Heart left ventricle (tissue), 16 donors: ENCODE data around the gene SSC5D. TPM values are rescaled to one million over a fixed set of nuclear protein-coding genes. Genes with fewer than 3 reads are reported as not detected.

Experiments
- ATAC-seq, 4 donors: fragments of 200-7000 bp; cut with Tn5 transposase; one replicate each; pipeline ENCODE4 v1.9.1; 2020 to 2022; ENCODE audit warnings: moderate library complexity in 4 of 4, mild to moderate bottlenecking in 3 of 4, moderate number of reproducible peaks in 1 of 4
- DNase-seq, 5 donors: peaks; one replicate each; pipeline ENCODE4 v3.0.0-alpha.2; 2020
- H3K27ac ChIP-seq, 12 donors: fragments of 200-600 bp; sonication (generic) in 4 of 12; one replicate each; pipeline versions ENCODE4 v1.5.0 to v1.8.0; 2016 to 2022; ENCODE audit warnings: mild to moderate bottlenecking in 2 of 12
- H3K27me3 ChIP-seq, 9 donors: fragments of 200-600 bp; sonication (generic) in 2 of 9; one replicate each; pipeline versions ENCODE4 v1.5.1 to v1.8.0; 2016 to 2022; ENCODE audit warnings: mild to moderate bottlenecking in 3 of 9
- H3K36me3 ChIP-seq, 9 donors: fragments of 200-600 bp; sonication (generic) in 2 of 9; one replicate each; pipeline versions ENCODE4 v1.5.0 to v1.8.0; 2018 to 2022; ENCODE audit warnings: mild to moderate bottlenecking in 2 of 9
- H3K4me1 ChIP-seq, 12 donors: fragments of 200-600 bp; sonication (generic) in 4 of 12; one replicate each; pipeline versions ENCODE4 v1.5.0 to v1.8.0; 2016 to 2022; ENCODE audit warnings: mild to moderate bottlenecking in 3 of 12
- H3K4me3 ChIP-seq, 12 donors: fragments of 200-600 bp; sonication (generic) in 4 of 12; one replicate each; pipeline versions ENCODE4 v1.5.0 to v1.8.0; 2017 to 2022; ENCODE audit warnings: mild to moderate bottlenecking in 9 of 12, moderate library complexity in 4 of 12
- H3K9me3 ChIP-seq, 12 donors: fragments of 200-600 bp; sonication (generic) in 4 of 12; one replicate each; pipeline versions ENCODE4 v1.5.0 to v1.8.0; 2016 to 2022; ENCODE audit warnings: mild to moderate bottlenecking in 1 of 12
- CTCF ChIP-seq, 12 donors: fragments of 200-600 bp; sonication (generic) in 4 of 12; IDR thresholded peaks; one replicate each; pipeline versions ENCODE4 v1.5.0 to v1.8.0; 2018 to 2022; ENCODE audit warnings: antibody characterized with exemption in 12 of 12, mild to moderate bottlenecking in 5 of 12
- POLR2A ChIP-seq, 2 donors: fragments of 450-650 bp; IDR thresholded peaks; one replicate each; pipeline ENCODE4 v1.6.1; 2017; ENCODE audit warnings: antibody characterized with exemption in 2 of 2, mild to moderate bottlenecking in 2 of 2, moderate library complexity in 2 of 2
- WGBS, 4 donors: extraction: QIAGEN DNeasy Blood & Tissue Kit in 2 of 4; methylation state at CpG; one replicate each; pipeline versions ENCODE4 v1.1.5 to v1.1.7; 2013 to 2018; 5-methylcytosine and 5-hydroxymethylcytosine counted together
- intact Hi-C, 10 donors: fragments of 100-400 bp; cut with DNase I; formaldehyde crosslinking; loops; one replicate each; pipeline versions ENCODE4 v1.11.1 to v1.14.2; 2022
- polyA plus RNA-seq, 2 donors: library from polyadenylated mRNA; stranded (reverse); fragments of 200-250 nt; gene quantifications; one replicate each; pipeline ENCODE4 v1.2.3, GENCODE V29; 2013
- total RNA-seq, 9 donors: library from RNA; depleted of rRNA in 2 of 9; stranded (reverse); fragments of >200 nt in 2 of 9; fragmentation: NEBNext Ultra II Directional in 3 of 9; extraction: Animal tissue kit (Norgen Biotek cat#: 25700) in 3 of 9; gene quantifications; one replicate each; pipeline versions ENCODE4 v1.1.0 to v1.2.4, GENCODE V29; 2016 to 2023
- donor health status: ischemic (EF 13 %, LVEDD 7.1; RV severe dilation, severe dysfunction).
- donor health status: healthy with polysubstance abuse.
- donor health status: DM: no; HTN: yes; CAD: no.
- donor health status: DM: no; HTN: no; CAD: no.
- donor health status: ischemic (EF 25% LVEDD 6.9; RV normal size, moderate dysfunction).
- donor health status: ischemic (EF 25% LVEDD 5.7; RV mildly dilated, moderate dysfunction).
- donor health status: healthy.
- donor health status: DM: yes; HTN: yes; CAD: no.
- donor health status: ischemic (EF 35%, LVEDD 5.7; RV mildly dilated, moderate dysfunction).
- donor health status: nonischemic (EF 11% LVEDD 7.7; RV severe dilation, severe dysfunction).
- donor health status: DM: yes; HTN: yes; CAD: no.
- donor health status: PGD.
- donor health status: ischemic (EF 29% LVEDD 5.4; RV normal size, mild dysfunction).
- donor health status: nonischemic (EF 23%, LVEDD 6.1; RV moderate dilation, normal function).

SSC5D gene
- total and polyA plus RNA-seq, 11 donors, result 0.91 to 6.2 (median 3.1) TPM

GRCh38 chr19:55527197-55528029 is 39.2 kb downstream of the SSC5D start:
- TF ChIP-seq POLR2A (IDR thresholded peaks at IDR 0.05), result no peak
- TF ChIP-seq CTCF (IDR thresholded peaks at IDR 0.05), result no peak
- H3K36me3 ChIP-seq, result no peaks in the 10 kb centered on the region
- WGBS, 4 donors, result 80 to 90% (median 81%) methylated on average over 22 of the region's 22 CpGs
- H3K4me3 ChIP-seq, result no peak overlapping the region
- ATAC-seq (no peak), DNase-seq (no peak)
- intact Hi-C loops, result loop anchor here in 1 of 10 donors (5.0 kb wide), 1 partner anchor 35 kb away; no protein-coding TSS in a partner anchor
- H3K9me3 ChIP-seq, result no peaks in the 10 kb centered on the region
- peaks cover 0 to 6% (median 0%) of the 10 kb centered on the region in 9 donors for H3K27me3 ChIP-seq
- no peak overlapping the region for H3K27ac ChIP-seq
- peaks cover 0 to 14% (median 7%) of the 10 kb centered on the region in 12 donors for H3K4me1 ChIP-seq

GRCh38 chr19:55528030-55528803 is 40.0 kb downstream of the SSC5D start:
- 24 to 45% (median 28%) methylated on average over 15 of the region's 15 CpGs for WGBS, 4 donors
- H3K4me1 ChIP-seq, result peaks cover 0 to 14% (median 7%) of the 10 kb centered on the region in 12 donors
- no peaks in the 10 kb centered on the region for H3K9me3 ChIP-seq
- DNase-seq (no peak), ATAC-seq (no peak)
- intact Hi-C loops, result loop anchor here in 1 of 10 donors (5.0 kb wide), 1 partner anchor 34 kb away; no protein-coding TSS in a partner anchor
- H3K27ac ChIP-seq, result no peak overlapping the region
- TF ChIP-seq CTCF (IDR thresholded peaks at IDR 0.05) (no peak), POLR2A (IDR thresholded peaks at IDR 0.05) (no peak)
- H3K36me3 ChIP-seq, result no peaks in the 10 kb centered on the region
- H3K4me3 ChIP-seq, result no peak overlapping the region
- H3K27me3 ChIP-seq, result peaks cover 0 to 6% (median 0%) of the 10 kb centered on the region in 9 donors

GRCh38 chr19:55529636-55530234 is 41.5 kb downstream of the SSC5D start:
- Histone ChIP-seq H3K4me1 (peaks cover 0 to 14% (median 7%) of the 10 kb centered on the region in 12 donors), H3K36me3 (no peaks in the 10 kb centered on the region), H3K27ac (no peak overlapping the region), H3K9me3 (no peaks in the 10 kb centered on the region), H3K4me3 (no peak overlapping the region), H3K27me3 (peaks cover 0 to 6% (median 0%) of the 10 kb centered on the region in 9 donors)
- DNase-seq, result no peak
- WGBS, 4 donors, result 81 to 90% (median 84%) methylated on average over 36 to 56 of the region's 56 CpGs
- ATAC-seq, result no peak
- TF ChIP-seq POLR2A (IDR thresholded peaks at IDR 0.05) (no peak), CTCF (IDR thresholded peaks at IDR 0.05) (no peak)
- intact Hi-C loops, result loop anchor here in 2 of 10 donors (5.0 kb wide), 2 partner anchors 33 to 48 kb away; no protein-coding TSS in a partner anchor
